ENCODE data around the gene VSIR.

The VSIR gene

DNA sequence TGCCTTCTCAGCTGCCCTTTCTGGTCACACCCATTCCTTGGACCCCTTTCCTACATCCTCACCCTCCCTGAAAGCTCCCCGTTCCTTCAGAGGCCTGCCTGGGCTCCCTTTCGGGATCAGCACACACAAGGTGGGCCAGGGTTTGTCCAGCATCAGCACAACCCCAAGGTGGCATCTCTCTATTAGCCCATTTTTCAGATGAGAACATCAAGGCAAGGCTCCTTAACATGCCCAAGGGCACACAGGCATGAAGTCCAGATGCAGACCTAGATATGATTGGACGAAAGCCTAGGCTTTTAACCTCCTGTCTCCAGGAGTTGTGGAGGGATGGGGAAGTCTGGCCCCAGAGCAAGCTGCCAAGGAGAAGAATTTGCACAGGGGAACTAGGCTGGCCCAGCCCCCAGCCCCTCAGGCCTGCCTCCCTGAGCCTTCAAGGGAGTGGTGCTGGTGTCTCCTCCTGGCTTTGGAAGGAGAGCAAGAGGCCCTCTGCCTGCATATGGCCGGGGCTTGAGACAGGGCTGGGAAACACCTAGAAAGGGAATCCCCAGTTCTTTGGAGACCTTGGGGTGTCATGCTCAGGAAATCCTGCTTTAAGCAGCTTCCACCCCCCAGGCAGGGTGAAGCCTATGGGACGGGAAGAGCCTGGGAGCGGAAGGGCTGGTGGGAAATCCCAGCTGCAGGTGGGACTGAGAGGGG, 9.0 kb upstream of the VSIR start:
- no peak for DNase-seq

DNA sequence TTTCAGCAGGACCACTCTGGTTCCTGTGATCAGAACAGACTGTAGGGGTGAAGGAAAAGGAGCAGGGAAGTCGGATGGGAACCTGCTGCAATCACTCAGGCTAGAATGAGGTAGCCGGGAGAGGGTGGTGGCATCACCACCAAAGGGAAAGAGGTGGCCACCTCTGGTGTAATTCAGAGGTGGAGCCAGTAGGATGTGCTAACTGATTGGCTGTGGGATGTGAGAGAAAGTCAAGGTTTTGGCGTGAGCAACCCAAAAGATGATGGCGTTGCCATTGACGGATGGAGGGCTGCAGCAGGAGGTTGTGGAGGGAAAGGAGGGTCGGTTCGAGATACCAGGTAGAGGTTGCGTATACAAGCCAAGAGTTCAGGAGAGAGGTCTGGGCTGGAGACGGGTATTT, 7.4 kb upstream of the VSIR start:
- no peak for DNase-seq

DNA sequence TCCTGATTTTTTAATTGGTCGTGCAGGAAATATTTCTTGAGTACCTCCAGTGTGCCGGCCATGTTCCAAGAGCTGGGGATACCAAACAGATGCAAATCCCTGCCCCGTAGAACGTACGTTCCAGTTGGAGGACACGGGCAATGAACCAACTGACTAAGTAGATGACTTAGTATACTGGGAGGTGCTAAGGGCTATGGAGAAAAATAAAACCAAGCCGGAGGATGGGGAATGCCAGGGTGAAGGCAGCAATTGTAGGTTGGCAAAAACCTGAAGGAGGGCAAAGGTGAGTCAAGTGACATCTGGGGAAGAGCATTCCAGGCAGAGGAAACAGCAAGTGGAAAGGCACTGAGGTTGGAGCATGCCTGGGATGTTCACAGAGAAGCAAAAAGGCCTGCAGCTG, 6.8 kb upstream of the VSIR start:
- DNase-seq: no peak

DNA sequence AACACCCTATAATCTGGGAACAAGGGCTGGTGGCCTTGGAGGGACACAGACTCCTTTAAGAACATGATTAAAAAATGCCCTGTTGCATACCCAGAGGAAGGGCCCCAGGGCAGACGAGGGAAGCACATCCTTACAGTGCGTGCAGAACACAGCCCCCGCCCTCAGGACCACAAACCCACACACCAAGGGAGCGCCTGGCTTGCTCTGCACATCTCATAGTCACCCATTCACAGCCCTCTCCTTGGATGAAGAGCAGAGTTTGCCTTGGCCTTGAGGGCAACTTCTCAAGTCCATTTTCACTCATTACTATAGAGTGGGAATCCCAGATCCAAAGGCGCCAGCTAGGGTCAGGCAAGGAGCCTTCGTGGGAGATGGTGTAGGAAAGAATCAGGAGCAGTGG, 6.3 kb upstream of the VSIR start:
- no peak for DNase-seq

DNA sequence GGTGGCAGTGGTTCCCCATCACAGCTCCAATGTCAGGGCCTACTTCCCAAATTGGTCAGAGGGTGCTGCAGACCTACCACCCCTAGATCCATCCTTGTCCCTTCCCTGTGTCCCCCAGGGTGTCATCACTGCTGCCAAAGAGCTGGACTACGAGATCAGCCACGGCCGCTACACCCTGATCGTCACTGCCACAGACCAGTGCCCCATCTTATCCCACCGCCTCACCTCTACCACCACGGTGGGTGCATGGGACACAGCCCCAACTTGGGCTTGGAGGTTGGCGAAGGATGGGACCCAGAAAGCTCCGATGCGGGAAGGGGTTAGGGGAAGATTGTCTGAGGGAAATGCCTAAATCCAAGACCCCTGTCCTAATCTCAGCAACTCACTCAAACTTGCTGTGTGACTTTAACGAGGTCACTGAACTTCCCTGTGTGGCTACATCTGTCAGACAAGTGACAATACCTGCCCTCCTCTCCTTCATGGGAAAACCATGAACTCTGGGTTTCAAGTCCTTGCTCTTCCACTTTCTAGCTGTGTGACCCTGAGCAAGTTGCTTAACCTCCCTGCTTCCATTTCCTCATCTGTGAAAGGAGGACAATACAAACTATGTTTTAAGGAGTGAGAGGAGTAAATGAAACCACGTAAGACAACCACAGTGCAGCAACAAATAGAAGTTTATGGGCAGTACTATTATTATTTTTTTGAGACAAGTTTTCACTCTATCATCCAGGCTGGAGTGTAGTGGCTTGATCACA, 4.9 kb upstream of the VSIR start:
- no peak for DNase-seq

DNA sequence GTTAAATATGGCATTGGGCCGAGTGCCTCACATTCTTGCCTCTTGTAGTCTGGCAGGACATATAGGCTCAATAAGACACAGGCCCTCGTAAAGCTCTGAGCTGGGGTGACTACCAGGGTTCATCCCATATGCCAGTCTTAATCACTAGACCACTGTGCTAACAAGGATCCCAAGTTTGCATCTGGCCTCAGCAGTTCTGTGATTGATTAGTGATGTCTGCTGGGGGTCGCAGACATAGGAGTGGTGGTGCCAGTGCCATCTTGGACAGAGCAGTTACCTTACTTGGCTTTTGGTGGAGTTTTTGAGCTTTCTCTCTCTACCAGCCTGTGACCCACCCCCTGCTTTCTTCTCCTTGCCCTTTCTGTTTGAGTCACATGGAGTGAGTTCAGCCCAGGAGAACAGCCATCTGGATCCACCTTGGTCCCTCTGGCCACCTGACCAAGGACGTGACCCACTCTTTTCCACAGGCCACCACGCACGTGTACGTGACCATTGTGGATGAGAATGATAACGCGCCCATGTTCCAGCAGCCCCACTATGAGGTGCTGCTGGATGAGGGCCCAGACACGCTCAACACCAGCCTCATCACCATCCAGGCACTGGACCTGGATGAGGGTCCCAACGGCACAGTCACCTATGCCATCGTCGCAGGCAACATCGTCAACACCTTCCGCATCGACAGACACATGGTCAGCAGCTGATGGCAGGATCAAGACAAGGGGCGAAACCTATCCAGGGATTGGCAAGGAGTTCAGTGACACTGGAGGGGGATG, 4.1 kb upstream of the VSIR start:
- no peak for DNase-seq

DNA sequence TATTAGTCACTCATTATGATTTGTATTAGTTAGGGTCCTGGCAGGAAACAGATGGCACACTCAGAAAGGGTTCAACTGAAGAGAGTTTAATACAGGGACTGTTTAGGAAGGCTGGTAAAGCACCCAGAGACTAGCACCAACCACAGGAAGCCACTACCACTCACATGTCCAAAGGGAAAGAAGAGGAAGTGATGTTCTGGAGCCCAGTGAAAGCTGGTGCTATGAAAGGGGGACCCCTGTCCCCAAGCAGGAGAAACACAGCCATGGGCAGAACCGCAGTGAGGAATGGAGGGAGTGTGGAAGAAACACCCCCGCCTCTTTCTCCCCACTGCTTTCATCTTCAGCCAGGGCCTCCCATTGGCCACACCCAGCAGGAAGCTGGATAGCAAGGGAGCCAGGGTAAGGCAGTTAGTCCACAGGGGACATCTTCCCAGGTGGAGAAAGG, 3.2 kb upstream of the VSIR start:
- no peak for DNase-seq

DNA sequence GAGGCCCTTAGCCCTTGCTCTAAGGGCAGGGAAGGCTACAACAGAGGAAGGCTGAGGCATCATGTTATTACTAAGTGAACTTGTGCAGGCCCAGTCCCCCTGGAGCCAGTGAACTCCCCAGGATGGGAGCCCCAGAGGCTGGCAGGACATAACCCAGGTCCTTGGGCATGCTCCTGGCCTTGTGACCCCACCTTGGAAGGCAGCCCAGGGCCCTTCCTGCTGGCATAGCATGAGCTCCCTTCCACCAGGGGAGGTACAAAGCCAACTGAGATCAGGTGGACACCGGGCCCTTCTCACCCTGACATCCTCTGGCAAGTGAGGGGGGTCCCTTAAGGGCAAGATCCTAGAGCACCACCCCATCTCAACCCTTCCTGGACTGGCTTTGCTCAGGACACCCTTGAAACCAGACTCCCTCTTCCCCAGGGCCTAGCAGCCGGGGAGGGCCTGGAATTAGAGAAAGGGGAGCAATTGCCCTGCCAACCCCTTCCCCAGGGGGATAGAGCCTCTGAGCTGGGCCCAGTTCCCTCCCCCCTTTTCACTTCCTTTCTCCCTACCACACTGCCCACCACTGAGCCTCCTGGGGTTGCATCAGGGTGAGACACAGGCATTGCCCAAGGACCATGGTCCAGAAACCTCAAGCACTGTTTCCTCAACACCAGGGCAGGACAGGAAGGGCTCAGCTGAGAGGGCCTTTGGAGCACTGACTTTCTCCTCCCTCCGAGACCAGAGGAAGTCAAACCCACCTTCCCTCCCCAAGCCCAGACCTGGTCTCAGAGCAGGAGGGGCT, 1.8 kb upstream of the VSIR start:
- no peak for DNase-seq

DNA sequence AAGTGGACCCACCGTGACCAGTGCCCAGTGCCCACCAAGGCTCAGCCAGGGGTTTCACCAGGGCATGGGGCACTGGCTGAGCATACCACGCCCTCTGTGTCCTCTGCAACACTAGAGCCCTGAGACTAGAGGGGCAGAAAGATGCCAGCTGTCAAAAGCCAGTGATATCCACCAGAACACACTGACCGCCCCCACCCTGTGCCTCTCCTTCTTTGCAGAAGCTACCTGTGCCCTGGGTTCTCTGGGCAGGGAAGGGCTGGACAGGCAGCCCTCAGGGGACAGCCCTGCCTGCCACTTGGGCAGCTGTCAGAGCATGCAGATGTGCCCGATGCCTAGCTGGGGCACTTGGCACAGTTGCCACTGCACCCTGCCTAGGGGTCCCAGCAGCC, 494 bp downstream of the VSIR start:
- DNase-seq: no peak

DNA sequence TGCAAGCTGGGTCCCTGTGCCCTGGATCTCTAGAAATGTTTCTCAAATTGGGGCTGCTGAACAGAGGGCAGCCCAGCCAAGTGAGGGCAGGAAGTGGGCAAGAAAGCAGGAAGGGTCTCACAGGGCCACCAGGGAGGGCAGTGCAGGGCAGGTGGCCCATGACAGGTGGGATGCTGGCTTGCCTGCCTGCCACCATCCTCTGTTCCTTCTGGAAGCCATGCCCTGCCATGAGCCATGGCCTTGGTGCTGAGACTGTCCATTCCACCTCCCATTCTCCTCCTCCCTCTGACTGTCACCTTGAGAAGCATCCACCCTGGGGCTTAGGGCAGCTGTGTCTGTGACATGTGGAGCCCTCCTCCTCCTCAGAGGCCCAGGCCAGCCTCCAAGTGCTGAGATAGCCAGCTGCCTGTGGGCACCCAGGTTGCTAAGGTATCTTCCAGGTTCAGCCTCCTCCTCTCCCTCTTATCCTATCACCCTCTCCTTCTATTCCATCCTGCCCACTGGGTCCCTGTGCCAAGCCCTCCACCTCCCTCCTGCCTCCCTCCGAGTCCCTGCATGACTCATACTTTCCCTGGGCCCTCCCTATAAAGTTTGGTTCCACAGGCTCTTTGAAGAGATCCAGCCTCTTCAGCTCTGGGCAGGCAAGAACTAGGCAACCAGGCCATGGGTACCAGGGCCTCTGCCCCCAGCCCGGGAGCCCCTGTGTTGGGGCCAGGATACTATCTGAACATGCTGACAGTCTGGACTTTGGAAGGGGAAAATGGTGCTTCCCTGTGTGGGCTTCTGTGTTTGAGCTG, 1.3 kb downstream of the VSIR start:
- DNase-seq: peak; percentile 70

DNA sequence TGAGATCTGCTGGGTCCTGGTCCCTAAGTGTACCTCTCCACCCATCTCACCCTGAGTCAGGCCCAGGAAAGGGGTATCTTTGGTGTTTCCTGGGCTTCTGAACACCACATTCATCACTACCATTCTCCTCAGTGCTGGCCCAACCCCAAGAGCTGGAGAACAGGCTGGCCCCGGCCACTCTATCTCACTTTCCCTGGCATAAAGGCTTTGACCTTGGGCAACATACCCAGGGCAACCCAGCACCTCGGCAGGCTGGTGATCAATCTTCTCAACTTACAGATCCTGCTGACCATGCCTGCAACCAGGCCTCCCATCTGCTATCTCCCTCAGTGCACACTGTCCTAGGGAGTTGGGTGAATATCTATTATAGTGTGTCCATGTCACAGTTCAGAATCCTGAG, 2.1 kb downstream of the VSIR start:
- no peak for DNase-seq

DNA sequence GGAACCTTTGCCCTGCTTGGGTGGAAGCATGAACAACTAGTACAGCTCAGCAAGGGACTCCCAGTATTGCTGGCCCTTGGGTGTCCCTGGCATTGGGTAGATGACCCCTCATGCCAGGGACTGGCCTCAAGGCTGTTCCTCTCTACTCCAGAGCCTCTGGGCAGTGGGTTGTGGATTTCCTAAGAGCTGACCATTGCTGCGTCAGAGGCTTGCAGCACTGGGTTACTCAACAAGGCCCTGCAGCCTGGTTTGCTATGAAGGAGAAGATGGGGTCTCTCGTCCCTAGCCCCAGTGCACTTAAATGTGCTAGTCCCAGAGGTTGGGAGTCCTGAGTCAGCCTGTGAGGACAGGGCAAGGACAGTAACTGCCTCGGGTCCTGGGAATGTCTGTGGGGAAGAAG, 2.5 kb downstream of the VSIR start:
- no peak for DNase-seq

DNA sequence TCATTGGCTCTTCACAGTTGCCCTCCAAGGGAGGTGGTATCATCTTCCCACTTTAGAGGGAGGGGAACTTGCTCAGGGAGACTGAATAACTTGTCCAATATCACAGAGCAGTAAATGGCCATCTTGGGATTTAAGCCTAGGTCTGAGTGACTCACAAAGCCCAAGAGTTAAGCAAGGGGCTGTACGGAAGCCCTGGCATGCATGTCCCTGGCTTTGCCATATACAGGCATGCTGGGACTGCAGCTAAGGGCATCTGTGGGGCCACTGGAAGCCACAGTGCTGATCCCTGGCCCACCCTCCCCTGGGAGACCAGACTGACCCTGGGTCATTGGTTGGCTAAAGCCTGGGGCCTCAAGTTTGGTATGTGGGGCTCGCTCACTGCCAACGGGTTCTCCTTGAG, 3.1 kb downstream of the VSIR start:
- DNase-seq: no peak

DNA sequence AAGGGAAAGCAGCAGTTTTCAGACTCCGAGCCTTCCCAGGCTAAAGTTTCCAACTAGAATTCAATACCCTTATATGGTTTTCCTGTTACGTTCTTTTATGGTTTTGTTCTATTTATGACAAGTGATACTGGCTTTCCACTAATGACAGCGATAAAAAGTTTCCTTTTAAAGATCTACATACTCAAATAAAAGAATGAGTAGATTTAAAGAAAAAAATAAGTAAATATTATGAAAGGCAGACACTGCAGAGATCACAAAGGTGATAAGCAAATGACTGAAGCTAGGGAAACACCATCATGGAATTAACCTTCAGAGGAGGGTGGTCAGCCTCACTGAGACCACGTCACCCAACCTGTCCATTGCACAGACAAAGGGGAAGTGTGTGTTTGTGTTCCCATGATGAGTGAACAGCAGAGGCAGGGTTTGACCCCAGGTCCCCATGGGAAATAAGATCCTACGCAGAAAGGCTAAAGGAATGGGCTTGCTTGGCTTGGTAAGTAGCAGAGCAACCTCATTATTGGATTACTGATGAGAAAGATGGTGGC, 4.0 kb downstream of the VSIR start:
- DNase-seq: no peak

DNA sequence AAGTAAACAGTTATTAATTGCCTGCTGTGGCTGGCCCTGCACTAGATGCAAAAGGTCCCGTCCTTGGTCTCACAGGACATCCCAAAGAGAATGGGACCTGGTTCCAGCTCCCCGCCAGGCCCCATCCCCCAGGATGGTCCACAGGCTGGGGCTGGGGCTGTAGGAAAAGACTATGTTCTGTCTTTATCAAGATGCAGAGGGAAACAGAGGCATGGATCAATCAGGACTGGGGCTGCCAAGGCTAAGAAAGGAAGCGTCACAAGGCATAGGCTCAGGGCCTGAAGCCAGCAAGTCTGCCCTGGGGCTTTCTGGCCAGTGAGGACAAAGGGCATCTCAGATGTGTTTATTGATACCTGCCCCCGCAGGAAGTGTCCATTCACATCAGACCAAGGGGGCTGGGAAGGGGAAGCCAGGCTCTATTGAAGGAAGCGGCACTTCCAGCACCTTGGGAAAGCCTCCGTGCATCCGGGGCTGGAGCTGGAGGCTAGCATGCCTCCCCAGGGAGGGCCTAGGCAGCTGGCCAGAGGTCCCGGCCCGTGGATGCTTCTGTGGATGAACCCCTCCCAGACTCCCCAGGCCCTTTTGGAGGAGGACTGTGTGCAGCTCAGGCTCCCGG, 5.8 kb downstream of the VSIR start:
- DNase-seq: no peak

DNA sequence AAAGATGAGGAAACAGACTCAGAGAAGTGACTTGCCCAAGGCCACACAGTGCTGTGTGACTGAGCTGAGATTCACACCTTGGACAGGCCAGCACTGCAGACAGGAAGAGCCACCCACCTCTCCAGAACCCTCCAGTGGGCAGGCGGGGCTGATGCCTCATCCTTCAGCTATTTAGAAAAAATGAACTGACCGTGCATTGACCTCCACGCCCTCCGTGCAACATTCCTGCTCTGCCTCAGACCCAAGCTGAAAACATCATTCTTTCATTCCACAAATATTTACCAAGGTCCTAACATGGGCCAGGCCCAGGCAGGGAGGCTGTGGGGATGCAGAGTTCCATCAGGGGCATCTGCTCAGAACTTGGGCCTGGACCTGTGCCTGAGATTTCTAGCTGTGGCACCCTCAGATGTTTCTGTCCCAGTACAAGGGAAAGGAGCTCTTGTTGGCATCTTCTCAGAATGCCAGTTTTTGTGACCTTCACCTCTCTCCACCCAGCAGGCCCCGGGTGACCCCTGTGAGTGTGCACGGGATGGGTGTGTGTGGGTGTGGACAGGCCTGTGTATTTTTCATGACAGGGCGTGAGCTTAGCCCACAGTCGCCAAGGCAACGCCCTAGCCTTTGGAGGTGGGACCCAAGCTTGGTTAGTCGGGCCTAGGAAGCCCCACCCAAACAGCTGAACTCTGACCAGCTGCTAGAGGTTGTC, 6.5 kb downstream of the VSIR start:
- no peak for DNase-seq

DNA sequence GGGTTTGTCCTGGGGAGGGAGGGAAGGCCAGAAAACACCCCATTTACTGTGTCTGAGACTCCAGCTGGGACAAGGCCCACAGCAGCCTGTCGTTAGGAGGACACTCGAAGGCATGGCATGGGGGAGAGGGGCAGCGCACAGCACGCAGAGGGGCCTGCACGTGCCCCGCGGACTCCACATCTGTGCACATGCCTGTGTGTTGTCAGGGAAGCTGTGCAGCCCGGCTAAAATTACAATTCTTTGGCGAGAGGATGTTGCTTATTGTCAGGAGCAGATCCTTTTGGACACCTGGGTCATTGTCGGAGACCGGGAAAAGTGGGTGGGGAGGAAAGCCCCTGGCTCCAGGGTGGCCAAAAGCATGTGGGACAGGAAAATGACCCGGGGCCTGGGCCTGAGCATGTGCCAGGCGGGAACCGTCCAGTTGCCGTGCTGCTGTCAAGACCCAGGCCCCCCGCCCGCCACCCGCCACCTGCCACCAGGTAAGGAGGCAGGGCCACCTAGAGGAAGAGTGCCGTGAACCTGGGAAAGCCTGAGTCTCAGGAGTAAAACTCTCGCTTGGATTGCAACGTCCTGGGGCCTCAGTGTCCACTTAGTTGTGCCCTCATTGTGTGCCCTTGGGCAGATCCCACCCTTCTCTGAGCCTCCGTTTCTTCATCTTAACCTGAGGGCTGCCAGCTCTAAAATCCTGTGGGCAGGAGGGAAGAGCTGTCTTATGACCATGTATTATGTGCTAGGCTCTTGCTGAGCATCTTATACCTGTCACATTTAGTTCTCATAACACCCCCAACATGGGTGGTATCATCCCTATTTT, 7.2 kb downstream of the VSIR start:
- no peak for DNase-seq

DNA sequence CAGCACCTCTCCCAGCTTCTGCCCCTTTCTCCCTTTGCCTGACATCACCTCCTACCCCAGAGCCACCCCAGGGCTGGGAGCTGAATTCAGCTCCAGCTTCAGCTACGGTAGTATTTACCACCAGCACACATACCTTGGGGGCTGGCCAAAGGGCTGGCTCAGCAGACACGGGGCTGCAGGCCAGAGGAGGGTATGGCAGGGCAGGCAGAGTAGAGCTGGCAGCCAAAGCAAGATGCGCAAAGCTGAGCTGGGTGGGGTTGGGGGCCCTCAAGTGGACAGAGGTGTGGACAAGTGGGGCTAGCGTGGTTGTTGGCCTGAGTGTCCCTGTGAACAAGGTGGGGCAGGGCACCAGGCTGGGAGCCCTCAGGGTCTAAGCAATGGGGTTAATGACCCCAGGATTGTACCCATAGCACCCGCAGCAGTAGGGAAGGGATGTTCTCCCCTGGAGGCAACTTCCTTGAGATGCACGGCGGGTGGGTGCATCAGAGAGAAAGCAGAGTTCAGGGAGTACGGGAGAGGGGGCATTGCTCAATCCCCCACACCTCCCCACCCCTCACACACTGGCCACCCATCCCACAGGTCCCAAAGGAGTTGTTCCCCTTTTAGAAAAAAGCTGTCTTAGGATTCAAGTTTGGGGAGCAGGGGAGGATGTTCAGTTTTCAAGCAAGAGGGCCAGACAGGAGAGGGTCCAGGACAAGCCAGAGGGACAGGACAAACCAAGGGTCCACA, 8.0 kb downstream of the VSIR start:
- no peak for DNase-seq
